Measurements from ENCODE around the gene CLEC5A. TPM values are rescaled to one million over a fixed set of nuclear protein-coding genes. Genes with fewer than 3 reads are reported as not detected.

Gene CLEC5A
- total and polyA plus RNA-seq, 2 of the 8 experiments (the other 6 are each of a cell fraction or from before 2014, with no cell fraction given): not detected

DNA sequence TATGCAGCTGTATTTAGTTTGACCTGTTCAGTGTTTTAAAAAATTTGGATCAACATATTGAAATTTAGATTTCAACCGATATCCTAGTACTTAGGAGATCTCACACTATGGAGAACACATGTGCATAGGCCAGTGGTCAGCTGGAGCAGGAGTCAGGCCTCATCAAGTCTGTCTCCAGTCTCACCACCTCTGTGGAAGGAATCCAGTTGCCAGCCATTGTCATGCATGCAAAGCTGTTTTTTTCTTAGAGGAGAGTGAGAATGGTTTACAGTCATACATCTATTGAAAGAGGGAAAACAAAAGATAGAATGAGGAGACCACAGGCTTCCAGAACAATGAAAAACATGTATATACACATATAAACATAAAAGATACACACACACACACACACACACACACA lies 7.6 kb upstream of the CLEC5A start:
- H3K79me2 ChIP-seq (ENCODE audit: control insufficient read depth in 1 of 2, insufficient read depth in 2 of 2, low read length in 2 of 2): no peaks in the 10 kb centered on the region
- H4K20me1 ChIP-seq (replicated peaks in 1 of 2; ENCODE audit: control insufficient read depth in 1 of 2, insufficient read depth in 2 of 2, low read length in 2 of 2): no peaks in the 10 kb centered on the region
- H2BK15ac ChIP-seq (ENCODE audit: low read length): no peak overlapping the region
- H3K36me3 ChIP-seq (ENCODE audit: control insufficient read depth in 2 of 4, insufficient read depth in 4 of 4, low read length in 3 of 4): no peaks in the 10 kb centered on the region
- H4K5ac ChIP-seq (ENCODE audit: insufficient read length, low read depth, low read length): no peak overlapping the region
- no peak overlapping the region for H3K27ac ChIP-seq (ENCODE audit: low read depth, low read length)
- TF ChIP-seq SIN3A (conservative IDR thresholded peaks at IDR 0.05 in 1 of 2, IDR thresholded peaks at IDR 0.05 in 1 of 2; ENCODE audit: low read depth in 1 of 2, low read length in 2 of 2) (no peak), CREB1 (IDR thresholded peaks at IDR 0.05) (no peak), KDM5A (IDR thresholded peaks at IDR 0.05; ENCODE audit: low read length) (no peak), SAP30 (IDR thresholded peaks at IDR 0.05; ENCODE audit: insufficient read depth, insufficient replicate concordance, low read length) (no peak), POU5F1 (IDR thresholded peaks at IDR 0.05; ENCODE audit: low read depth, low read length) (peak; percentile 96)
- POLR2A ChIA-PET (ENCODE audit: partially characterized antibody): interaction anchor here (0.9 kb wide), 1 partner anchor 16 kb away, joined by 3 read pairs; no protein-coding TSS in a partner anchor
- H3K4me3 ChIP-seq (ENCODE audit: extremely low read depth in 1 of 4, insufficient read depth in 2 of 4, low read depth in 3 of 4, low read length in 4 of 4): no peak overlapping the region
- no peak overlapping the region for H3K9ac ChIP-seq (replicated peaks in 1 of 4; ENCODE audit: extremely low read depth in 1 of 4, low read depth in 3 of 4, low read length in 3 of 4)
- H2BK5ac ChIP-seq (ENCODE audit: low read depth, low read length): no peak overlapping the region
- DNase-seq (ENCODE audit: low read depth in 1 of 2, low spot score in 2 of 2): no peak
- H2BK120ac ChIP-seq (replicated peaks; ENCODE audit: low read depth, low read length): no peak overlapping the region
- H3K79me1 ChIP-seq (ENCODE audit: low read depth, low read length): no peaks in the 10 kb centered on the region
- no peak overlapping the region for H2BK20ac ChIP-seq (ENCODE audit: low read length)
- WGBS, 2 experiments (ENCODE audit: extremely low coverage in 1 of 2, insufficient coverage in 1 of 2, insufficient read length in 1 of 2, insufficient replicate concordance in 2 of 2, low coverage in 1 of 2, low lambda C conversion rate in 2 of 2, missing lambda C conversion rate in 1 of 2): 80% methylated on average over 1 of the region's 1 CpG; no CpG with 5 or more reads in 1 of the 2 experiments
- H3K4me1 ChIP-seq (replicated peaks in 1 of 4; ENCODE audit: control insufficient read depth in 3 of 4, insufficient read depth in 4 of 4, low read length in 3 of 4): peaks cover 0 to 6% (median 2%) of the 10 kb centered on the region in 4 experiments; a peak in 3 of 7 replicates
- H2AK5ac ChIP-seq (ENCODE audit: low read depth, low read length): no peak overlapping the region
- H3K4me2 ChIP-seq (ENCODE audit: insufficient read depth in 1 of 2, low read depth in 2 of 2, low read length in 2 of 2): 0 out of 4 replicates have a peak overlapping the region, but pooled peaks of 1 of the 2 experiments have one; percentile 11
- H3K14ac ChIP-seq (ENCODE audit: insufficient read length): no peak overlapping the region
- H4K91ac ChIP-seq (replicated peaks; ENCODE audit: insufficient read length, low read length): no peak overlapping the region
- no peak overlapping the region for H3K18ac ChIP-seq (ENCODE audit: extremely low read depth, low read length)
- H2BK12ac ChIP-seq (ENCODE audit: low read depth, low read length): no peak overlapping the region
- no peaks in the 10 kb centered on the region for H3K9me3 ChIP-seq (ENCODE audit: insufficient read depth in 2 of 2, low read depth in 1 of 2, low read length in 1 of 2)
- CTCF ChIA-PET (ENCODE audit: partially characterized antibody): interaction anchor here (0.6 to 2.7 kb wide), 2 partner anchors 22 to 1133 kb away, joined by 3 to 9 read pairs; no protein-coding TSS in a partner anchor
- no peak overlapping the region for H4K8ac ChIP-seq (ENCODE audit: extremely low read depth, insufficient read depth, low read length)
- H3K23me2 ChIP-seq (ENCODE audit: low read depth, low read length): no peaks in the 10 kb centered on the region
- FAIRE-seq: no peak
- H2AFZ ChIP-seq (ENCODE audit: low read length): no peak overlapping the region
- H3K23ac ChIP-seq (ENCODE audit: insufficient read length): no peak overlapping the region
- H3K27me3 ChIP-seq (replicated peaks in 1 of 4; ENCODE audit: control insufficient read depth in 3 of 4, extremely low read depth in 1 of 4, insufficient read depth in 3 of 4, low read length in 3 of 4): no peaks in the 10 kb centered on the region
- no peak overlapping the region for H3K56ac ChIP-seq (replicated peaks; ENCODE audit: insufficient read length, low read depth, low read length)
- no peak overlapping the region for H3K4ac ChIP-seq (replicated peaks; ENCODE audit: insufficient read length, low read depth, low read length)
